Ovary (tissue), 3 donors: ENCODE measurements around the gene NINJ1.

Experiments
- CTCF ChIP-seq, 3 donors: fragments of 450-650 bp in 2 of 3; fragments of 200-600 bp in 1 of 3; IDR thresholded peaks; one replicate each; pipeline versions ENCODE4 v1.5.1 to v1.8.0; 2016 to 2022; ENCODE audit warnings: antibody characterized with exemption in 3 of 3, mild to moderate bottlenecking in 1 of 3
- EP300 ChIP-seq: sonication (generic); formaldehyde crosslinking; IDR thresholded peaks from one replicate; pipeline ENCODE4 v1.6.1; 2017; ENCODE audit warnings: antibody characterized with exemption
- POLR2A ChIP-seq: fragments of 450-650 bp; IDR thresholded peaks from one replicate; pipeline ENCODE4 v1.6.1; 2017; ENCODE audit warnings: antibody characterized with exemption, mild to moderate bottlenecking, moderate library complexity
- donor health status: DM: no; HTN: no; CAD: no.

DNA sequence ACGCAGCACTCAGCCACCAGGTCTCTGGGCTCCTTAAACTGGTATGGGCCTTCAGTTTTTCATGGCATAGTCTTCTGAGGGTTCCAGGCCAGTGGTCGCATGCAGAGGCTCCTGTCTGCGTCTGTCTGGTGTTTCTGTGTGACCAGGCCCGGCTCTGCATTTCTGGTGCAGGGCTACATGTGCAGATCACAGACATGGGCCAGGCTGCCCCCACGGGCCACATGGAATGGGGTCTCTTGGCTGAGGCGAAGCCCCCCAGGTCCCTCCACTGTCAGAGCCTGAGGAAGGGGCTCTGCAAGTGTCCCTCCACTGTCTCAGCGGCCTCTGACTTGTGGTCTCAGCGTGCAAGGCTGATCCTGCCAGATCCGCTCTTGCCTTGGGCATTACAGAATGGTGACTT is 53.6 kb downstream of the NINJ1 start:
- TF ChIP-seq POLR2A = no peak
- TF ChIP-seq CTCF (IDR thresholded peaks at IDR 0.05) = no peak
- no peak for TF ChIP-seq EP300
